Activated CD8-positive, alpha-beta memory T cell treated with anti-CD3 and anti-CD28 coated beads for 4 hours (primary cell): ENCODE data around the gene IARS2.
"Not testable (repeated sequence)": the region's sequence is repeated elsewhere in the genome, so short reads cannot be mapped to it uniquely, and the experiment has no call there.

Experiments
- DNase-seq, 2 donors: peaks; one replicate each; pipeline ENCODE4 v3.0.0-alpha.2; 2020; ENCODE audit warnings: low read depth in 2 of 2

The IARS2 gene

GRCh38 chr1:220112600-220112999 lies 18.7 kb downstream of the IARS2 start:
- DNase-seq = not testable (repeated sequence)

GRCh38 chr1:220113136-220113695 lies 19.3 kb downstream of the IARS2 start:
- DNase-seq = no peak

GRCh38 chr1:220119043-220119512 lies 25.1 kb downstream of the IARS2 start:
- DNase-seq = no peak

- DNase-seq = no peak
Measured at GRCh38 chr1:220121791-220122530, 28.0 kb downstream of the IARS2 start.

GRCh38 chr1:220123066-220123465 lies 29.1 kb downstream of the IARS2 start:
- DNase-seq = no peak

GRCh38 chr1:220123889-220124288 lies 30.0 kb downstream of the IARS2 start:
- DNase-seq = no peak

GRCh38 chr1:220124542-220124941 lies 30.6 kb downstream of the IARS2 start:
- no peak for DNase-seq

- DNase-seq = no peak
Measured at GRCh38 chr1:220127076-220127475, 33.1 kb downstream of the IARS2 start.

GRCh38 chr1:220129479-220130210 lies 35.7 kb downstream of the IARS2 start:
- DNase-seq = no peak

GRCh38 chr1:220135755-220136154 lies 41.8 kb downstream of the IARS2 start:
- no peak for DNase-seq

- no peak for DNase-seq
Measured at GRCh38 chr1:220137019-220137786, 43.3 kb downstream of the IARS2 start.

- no peak for DNase-seq
Measured at GRCh38 chr1:220139966-220140365, 46.0 kb downstream of the IARS2 start.

- DNase-seq = no peak
Measured at GRCh38 chr1:220144051-220144450, 50.1 kb downstream of the IARS2 start.

- DNase-seq = no peak
Measured at GRCh38 chr1:220149742-220150141, 55.8 kb downstream of the IARS2 start.

- DNase-seq = no peak
Measured at GRCh38 chr1:220151454-220151853, 57.5 kb downstream of the IARS2 start.

GRCh38 chr1:220153147-220153546 lies 59.2 kb downstream of the IARS2 start:
- no peak for DNase-seq

GRCh38 chr1:220156620-220157146 lies 62.8 kb downstream of the IARS2 start:
- DNase-seq = no peak

GRCh38 chr1:220157738-220158137 lies 63.8 kb downstream of the IARS2 start:
- DNase-seq = no peak

GRCh38 chr1:220158530-220158929 lies 64.6 kb downstream of the IARS2 start:
- DNase-seq = not testable (repeated sequence)

- no peak for DNase-seq
Measured at GRCh38 chr1:220159041-220159440, 65.1 kb downstream of the IARS2 start.

GRCh38 chr1:220160027-220160426 lies 66.1 kb downstream of the IARS2 start:
- no peak for DNase-seq

- no peak for DNase-seq
Measured at GRCh38 chr1:220164116-220164515, 70.2 kb downstream of the IARS2 start.
